Breast epithelium (tissue), 3 donors: ENCODE data around the gene APOA1.

Source experiments
- CTCF ChIP-seq, 3 donors: fragments of 450-650 bp; IDR thresholded peaks; one replicate each; pipeline ENCODE4 v1.5.1; 2016 to 2017; ENCODE audit warnings: antibody characterized with exemption in 3 of 3, mild to moderate bottlenecking in 3 of 3, moderate library complexity in 3 of 3
- POLR2A ChIP-seq: fragments of 450-650 bp; IDR thresholded peaks from one replicate; pipeline ENCODE4 v1.6.1; 2016; ENCODE audit warnings: antibody characterized with exemption, mild to moderate bottlenecking, moderate library complexity
- POLR2AphosphoS5 ChIP-seq, 3 donors: sonication (generic); formaldehyde crosslinking; IDR thresholded peaks; one replicate each; pipeline ENCODE4 v1.6.1; 2017; ENCODE audit warnings: antibody characterized with exemption in 3 of 3

- TF ChIP-seq POLR2A, result no peak
- TF ChIP-seq CTCF (IDR thresholded peaks at IDR 0.05), result no peak
- no peak for TF ChIP-seq POLR2AphosphoS5 (IDR thresholded peaks at IDR 0.05)
Measured at GRCh38 chr11:116813170-116813569, 24.3 kb downstream of the APOA1 start.
